Activated B cell treated with CpG ODN at 0.5 μM for 24 hours (primary cell): ENCODE results near the gene SHF. TPM values are rescaled to one million over a fixed set of nuclear protein-coding genes. Genes with fewer than 3 reads are reported as not detected.

Experiments
- ATAC-seq: fragments of 200-7000 bp; cut with Tn5 transposase; one replicate; pipeline ENCODE4 v1.10.0; 2021; ENCODE audit warnings: low read depth, mild to moderate bottlenecking, moderate library complexity
- CTCF ChIA-PET: fragments of 350-600 bp; sonication (Branson Sonifier 250); formaldehyde crosslinking; loops from one replicate; lab custom pipeline; 2021; ENCODE audit warnings: antibody characterized with exemption; lab: Charles Lee
- POLR2A ChIA-PET: fragments of 350-600 bp; sonication (Branson Sonifier 250); formaldehyde crosslinking; loops from one replicate; lab custom pipeline; 2021; ENCODE audit warnings: antibody characterized with exemption; lab: Charles Lee
- DNase-seq: peaks from one replicate; pipeline ENCODE4 v3.0.0; 2022
- H3K27ac Mint-ChIP-seq: one replicate; pipeline ENCODE4 v1.8.0; 2020; ENCODE audit warnings: mixed read lengths
- H3K27me3 Mint-ChIP-seq: one replicate; pipeline ENCODE4 v1.8.0; 2021; ENCODE audit warnings: mixed read lengths
- H3K36me3 Mint-ChIP-seq: one replicate; pipeline ENCODE4 v1.8.0; 2021; ENCODE audit warnings: low read depth, mixed read lengths
- H3K4me1 Mint-ChIP-seq: one replicate; pipeline ENCODE4 v1.8.0; 2021; ENCODE audit warnings: mixed read lengths
- H3K4me3 Mint-ChIP-seq: one replicate; pipeline ENCODE4 v1.8.0; 2020; ENCODE audit warnings: mild to moderate bottlenecking, mixed read lengths
- H3K9me3 Mint-ChIP-seq: one replicate; pipeline ENCODE4 v1.8.0; 2020; ENCODE audit warnings: mixed read lengths
- intact Hi-C: fragments of 100-400 bp; cut with micrococcal nuclease; formaldehyde crosslinking; loops from one replicate; pipeline ENCODE4 v1.15.1; 2024
- total RNA-seq: library from RNA; stranded (reverse); gene quantifications from 2 replicates; pipeline ENCODE4 v1.2.3, GENCODE V29; 2022
- TF ChIP-seq, protein P1 (sequence below): fragments of 200-600 bp; IDR thresholded peaks from one replicate; pipeline ENCODE4 v1.8.0; 2022; ENCODE audit warnings: antibody characterized with exemption, mild to moderate bottlenecking

The SHF gene
- total RNA-seq, 1 donor from 2014 or later, result 8.5 TPM

DNA sequence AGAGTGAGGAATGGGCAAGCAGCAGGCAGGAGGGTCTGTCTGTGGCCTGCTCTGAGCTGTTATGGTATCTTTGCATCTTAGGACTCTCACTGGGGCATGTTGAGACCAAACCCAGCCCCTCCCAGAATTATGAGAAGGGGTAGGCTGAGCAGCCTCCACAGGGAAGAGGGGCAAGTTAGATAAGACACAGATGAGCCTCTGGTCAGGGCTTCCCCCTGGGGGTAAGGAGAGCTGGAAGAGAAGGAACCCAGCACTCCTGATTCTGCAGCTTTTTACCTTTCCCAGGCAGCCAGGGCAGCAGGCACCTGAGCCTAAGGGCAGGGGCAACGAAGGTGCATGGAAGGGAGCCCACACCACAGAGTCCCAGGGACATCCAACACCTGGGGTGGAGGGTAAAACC lies 38.7 kb downstream of the SHF start:
- DNase-seq, result no peak
- Mint-ChIP-seq H3K9me3 (no peaks in the 10 kb centered on the region), H3K4me1 (no peaks in the 10 kb centered on the region), H3K4me3 (no peak overlapping the region), H3K36me3 (peaks cover 11% of the 10 kb centered on the region), H3K27me3 (no peaks in the 10 kb centered on the region), H3K27ac (no peak overlapping the region)
- ATAC-seq, result no peak
- intact Hi-C loops, result no loop called here
- ChIA-PET CTCF (no interaction called here), POLR2A (no interaction called here)
- TF ChIP-seq, protein P1, sequence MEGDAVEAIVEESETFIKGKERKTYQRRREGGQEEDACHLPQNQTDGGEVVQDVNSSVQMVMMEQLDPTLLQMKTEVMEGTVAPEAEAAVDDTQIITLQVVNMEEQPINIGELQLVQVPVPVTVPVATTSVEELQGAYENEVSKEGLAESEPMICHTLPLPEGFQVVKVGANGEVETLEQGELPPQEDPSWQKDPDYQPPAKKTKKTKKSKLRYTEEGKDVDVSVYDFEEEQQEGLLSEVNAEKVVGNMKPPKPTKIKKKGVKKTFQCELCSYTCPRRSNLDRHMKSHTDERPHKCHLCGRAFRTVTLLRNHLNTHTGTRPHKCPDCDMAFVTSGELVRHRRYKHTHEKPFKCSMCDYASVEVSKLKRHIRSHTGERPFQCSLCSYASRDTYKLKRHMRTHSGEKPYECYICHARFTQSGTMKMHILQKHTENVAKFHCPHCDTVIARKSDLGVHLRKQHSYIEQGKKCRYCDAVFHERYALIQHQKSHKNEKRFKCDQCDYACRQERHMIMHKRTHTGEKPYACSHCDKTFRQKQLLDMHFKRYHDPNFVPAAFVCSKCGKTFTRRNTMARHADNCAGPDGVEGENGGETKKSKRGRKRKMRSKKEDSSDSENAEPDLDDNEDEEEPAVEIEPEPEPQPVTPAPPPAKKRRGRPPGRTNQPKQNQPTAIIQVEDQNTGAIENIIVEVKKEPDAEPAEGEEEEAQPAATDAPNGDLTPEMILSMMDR, result no peak

DNA sequence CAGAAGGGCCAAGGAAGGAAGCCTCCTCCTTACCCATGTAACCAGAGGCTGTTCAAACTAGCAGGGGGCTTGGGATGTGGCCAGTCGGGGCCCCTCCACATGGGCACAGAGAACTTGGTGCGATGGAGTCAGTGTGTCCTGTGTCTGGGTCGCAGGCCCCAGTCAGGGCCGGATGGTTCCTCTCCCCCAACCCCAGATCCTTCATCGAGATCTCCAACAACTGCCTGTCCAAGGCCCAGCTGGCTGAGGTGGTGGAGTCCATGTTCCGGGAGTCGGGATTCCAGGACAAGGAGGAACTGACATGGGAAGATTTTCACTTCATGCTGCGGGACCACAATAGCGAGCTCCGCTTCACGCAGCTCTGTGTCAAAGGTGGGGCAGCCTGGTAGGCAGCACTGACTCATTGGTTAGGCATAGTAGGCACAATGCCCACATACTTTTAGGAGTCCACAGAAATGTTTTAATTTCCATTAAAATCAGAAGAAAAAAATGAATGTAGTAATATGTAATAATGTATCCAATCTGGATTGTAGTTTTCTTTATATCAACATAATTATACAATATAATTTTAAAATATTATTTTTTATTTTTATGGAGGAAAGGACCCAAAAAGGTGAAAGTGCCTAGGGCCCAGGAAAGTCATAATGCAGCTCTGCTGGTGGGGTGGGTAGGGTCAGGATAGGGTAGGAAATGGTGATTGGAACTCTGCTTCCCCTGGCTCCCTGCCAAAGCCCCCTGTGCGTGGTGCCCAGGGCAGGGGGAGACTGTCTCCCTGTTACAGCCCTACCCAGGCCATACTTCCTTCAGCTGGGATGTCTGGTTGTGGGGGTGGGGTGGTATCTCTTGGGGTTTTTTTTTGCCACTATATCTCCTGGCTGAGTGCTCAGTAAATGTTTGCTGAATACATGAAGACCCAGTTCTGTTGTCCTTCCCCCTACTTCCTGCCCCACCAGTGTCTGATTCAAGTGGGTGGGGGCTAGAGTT lies 39.4 kb downstream of the SHF start:
- Mint-ChIP-seq H3K27ac (no peak overlapping the region), H3K27me3 (no peaks in the 10 kb centered on the region), H3K36me3 (peaks cover 11% of the 10 kb centered on the region), H3K9me3 (no peaks in the 10 kb centered on the region), H3K4me1 (no peaks in the 10 kb centered on the region), H3K4me3 (no peak overlapping the region)
- POLR2A ChIA-PET, result no interaction called here
- CTCF ChIA-PET, result no interaction called here
- TF ChIP-seq, protein P1, result no peak
- ATAC-seq, result no peak
- intact Hi-C loops, result no loop called here
- DNase-seq, result no peak

DNA sequence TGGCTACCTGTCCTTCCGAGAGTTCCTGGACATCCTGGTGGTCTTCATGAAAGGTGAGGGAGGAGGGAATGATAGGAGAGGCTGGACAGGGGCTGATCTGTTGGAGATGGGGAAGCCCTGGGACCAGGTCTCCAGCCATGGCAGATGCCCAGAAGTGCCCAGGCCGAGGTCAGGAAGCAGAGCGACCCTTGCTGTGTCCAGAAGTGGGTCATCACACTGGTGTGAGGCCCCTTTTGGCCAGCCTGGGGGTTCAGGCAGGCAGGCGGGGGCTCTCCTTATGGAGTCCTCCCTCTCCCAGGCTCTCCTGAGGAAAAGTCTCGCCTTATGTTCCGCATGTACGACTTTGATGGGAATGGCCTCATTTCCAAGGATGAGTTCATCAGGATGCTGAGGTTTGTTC lies 40.2 kb downstream of the SHF start:
- peaks cover 11% of the 10 kb centered on the region for H3K36me3 Mint-ChIP-seq
- H3K27ac Mint-ChIP-seq, result no peak overlapping the region
- intact Hi-C loops, result no loop called here
- no peaks in the 10 kb centered on the region for H3K27me3 Mint-ChIP-seq
- ATAC-seq, result no peak
- no peak overlapping the region for H3K4me3 Mint-ChIP-seq
- no peak for DNase-seq
- no peaks in the 10 kb centered on the region for H3K4me1 Mint-ChIP-seq
- TF ChIP-seq, protein P1, result no peak
- CTCF ChIA-PET, result no interaction called here
- no peaks in the 10 kb centered on the region for H3K9me3 Mint-ChIP-seq
- POLR2A ChIA-PET, result no interaction called here

DNA sequence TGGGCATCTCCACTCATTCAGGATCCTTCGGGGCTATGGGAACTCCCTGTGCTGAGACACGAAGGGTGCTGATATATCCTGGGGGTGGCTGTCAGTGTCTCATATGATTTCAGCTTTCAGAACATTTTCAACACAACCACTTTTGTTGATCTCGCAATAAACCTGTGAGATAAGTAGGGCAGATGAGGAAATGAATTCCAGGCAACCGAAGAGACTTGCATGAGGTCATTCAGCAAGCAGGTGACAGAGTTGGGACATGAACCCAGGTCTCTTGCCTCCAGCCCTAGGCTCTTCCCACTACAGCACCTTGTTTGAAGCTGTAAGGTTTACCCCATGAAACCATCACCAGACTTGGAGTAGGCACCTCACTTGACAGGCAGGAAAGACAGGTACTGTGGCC lies 41.4 kb downstream of the SHF start:
- H3K36me3 Mint-ChIP-seq, result peaks cover 3% of the 10 kb centered on the region
- no peak overlapping the region for H3K4me3 Mint-ChIP-seq
- POLR2A ChIA-PET, result no interaction called here
- intact Hi-C loops, result no loop called here
- no peak overlapping the region for H3K27ac Mint-ChIP-seq
- CTCF ChIA-PET, result interaction anchor here (0.8 kb wide), 1 partner anchor 12 kb away, joined by 3 read pairs; no protein-coding TSS in a partner anchor
- ATAC-seq (no peak), DNase-seq (no peak)
- no peaks in the 10 kb centered on the region for H3K4me1 Mint-ChIP-seq
- TF ChIP-seq, protein P1, result no peak
- H3K27me3 Mint-ChIP-seq, result no peaks in the 10 kb centered on the region
- no peaks in the 10 kb centered on the region for H3K9me3 Mint-ChIP-seq

DNA sequence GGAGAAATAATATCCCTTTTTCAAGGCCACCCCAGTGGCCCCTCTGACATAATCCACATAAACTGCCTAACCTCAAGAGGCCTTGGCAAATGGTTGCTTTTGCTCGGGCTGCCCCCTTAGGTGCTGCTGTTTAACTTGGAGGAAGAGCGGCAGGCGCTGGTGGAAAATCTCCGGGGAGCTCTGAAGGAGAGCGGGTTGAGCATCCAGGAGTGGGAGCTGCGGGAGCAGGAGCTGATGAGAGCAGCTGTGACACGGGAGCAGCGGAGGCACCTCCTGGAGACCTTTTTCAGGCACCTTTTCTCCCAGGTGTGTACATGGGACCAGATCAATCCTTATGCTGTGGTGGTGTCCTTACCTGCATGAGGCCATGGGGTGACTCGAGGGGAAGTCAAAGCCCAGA lies 43.0 kb downstream of the SHF start:
- intact Hi-C loops, result no loop called here
- Mint-ChIP-seq H3K4me1 (no peaks in the 10 kb centered on the region), H3K27ac (no peak overlapping the region), H3K4me3 (no peak overlapping the region), H3K9me3 (no peaks in the 10 kb centered on the region), H3K27me3 (no peaks in the 10 kb centered on the region), H3K36me3 (no peaks in the 10 kb centered on the region)
- ChIA-PET CTCF (interaction anchor here (1.2 kb wide), 1 partner anchor 24 kb away, joined by 3 read pairs; no protein-coding TSS in a partner anchor), POLR2A (no interaction called here)
- DNase-seq, result no peak
- ATAC-seq, result no peak
- TF ChIP-seq, protein P1, result no peak
